ENCODE measurements around the gene GASK1A. TPM values are rescaled to one million over a fixed set of nuclear protein-coding genes. Genes with fewer than 3 reads are reported as not detected.

The GASK1A gene
- total and polyA plus RNA-seq, 2 donors (not counting 1 experiment from before 2014, with no cell fraction given) = 0.14 to 1.8 TPM

- H3K36me3 ChIP-seq (ENCODE audit: control insufficient read depth, insufficient read depth, low read length) = no peaks in the 10 kb centered on the region
- no peaks in the 10 kb centered on the region for H3K4me1 ChIP-seq (ENCODE audit: control insufficient read depth, extremely low read depth, insufficient read depth, low read length)
- no peak overlapping the region for H3K27ac ChIP-seq (ENCODE audit: insufficient read depth, low read length)
- H3K4me3 ChIP-seq (replicated peaks in 1 of 4; ENCODE audit: control extremely low read depth in 1 of 4, insufficient read depth in 1 of 4, low read depth in 3 of 4, low read length in 4 of 4) = no peak overlapping the region
- no peak overlapping the region for H3K4me2 ChIP-seq (ENCODE audit: extremely low read depth, insufficient read depth, low read length)
- no peak for TF ChIP-seq CTCF (conservative IDR thresholded peaks at IDR 0.05 in 1 of 2, IDR thresholded peaks at IDR 0.05 in 1 of 2; ENCODE audit: low read depth in 1 of 2, low read length in 2 of 2)
- TF ChIP-seq EZH2 (IDR thresholded peaks at IDR 0.05; ENCODE audit: low read length, missing control alignments) = no peak
- no peaks in the 10 kb centered on the region for H3K9me3 ChIP-seq (ENCODE audit: control insufficient read depth, insufficient read depth, low read depth, low read length)
- no peaks in the 10 kb centered on the region for H3K79me2 ChIP-seq (ENCODE audit: control insufficient read depth, insufficient read depth, low read length)
- DNase-seq (ENCODE audit: low read depth in 2 of 2) = no peak
- H3K9ac ChIP-seq (ENCODE audit: insufficient read depth, low read length) = no peak overlapping the region
- peaks cover 5% of the 10 kb centered on the region for H3K27me3 ChIP-seq (ENCODE audit: control insufficient read depth, insufficient read depth, low read length)
- no peaks in the 10 kb centered on the region for H4K20me1 ChIP-seq (ENCODE audit: control insufficient read depth, extremely low read depth, insufficient read depth, low read length)
- H2AFZ ChIP-seq (ENCODE audit: low read length) = no peak overlapping the region
Observed at GRCh38 chr3:43034200-43034599, 55.1 kb downstream of the GASK1A start.

GRCh38 chr3:43034911-43035310, 55.8 kb downstream of the GASK1A start:
- H3K27me3 ChIP-seq (ENCODE audit: control insufficient read depth, insufficient read depth, low read length) = peaks cover 5% of the 10 kb centered on the region
- no peak overlapping the region for H2AFZ ChIP-seq (ENCODE audit: low read length)
- DNase-seq (ENCODE audit: low read depth in 2 of 2) = no peak
- H3K4me1 ChIP-seq (ENCODE audit: control insufficient read depth, extremely low read depth, insufficient read depth, low read length) = no peaks in the 10 kb centered on the region
- H3K79me2 ChIP-seq (ENCODE audit: control insufficient read depth, insufficient read depth, low read length) = no peaks in the 10 kb centered on the region
- H3K36me3 ChIP-seq (ENCODE audit: control insufficient read depth, insufficient read depth, low read length) = no peaks in the 10 kb centered on the region
- no peaks in the 10 kb centered on the region for H3K9me3 ChIP-seq (ENCODE audit: control insufficient read depth, insufficient read depth, low read depth, low read length)
- no peak overlapping the region for H3K4me3 ChIP-seq (replicated peaks in 1 of 4; ENCODE audit: control extremely low read depth in 1 of 4, insufficient read depth in 1 of 4, low read depth in 3 of 4, low read length in 4 of 4)
- H3K4me2 ChIP-seq (ENCODE audit: extremely low read depth, insufficient read depth, low read length) = no peak overlapping the region
- TF ChIP-seq EZH2 (IDR thresholded peaks at IDR 0.05; ENCODE audit: low read length, missing control alignments) = no peak
- no peak for TF ChIP-seq CTCF (conservative IDR thresholded peaks at IDR 0.05 in 1 of 2, IDR thresholded peaks at IDR 0.05 in 1 of 2; ENCODE audit: low read depth in 1 of 2, low read length in 2 of 2)
- H4K20me1 ChIP-seq (ENCODE audit: control insufficient read depth, extremely low read depth, insufficient read depth, low read length) = no peaks in the 10 kb centered on the region
- H3K9ac ChIP-seq (ENCODE audit: insufficient read depth, low read length) = no peak overlapping the region
- H3K27ac ChIP-seq (ENCODE audit: insufficient read depth, low read length) = no peak overlapping the region

- H3K9ac ChIP-seq (ENCODE audit: insufficient read depth, low read length) = no peak overlapping the region
- H3K4me1 ChIP-seq (ENCODE audit: control insufficient read depth, extremely low read depth, insufficient read depth, low read length) = no peaks in the 10 kb centered on the region
- no peak overlapping the region for H3K4me2 ChIP-seq (ENCODE audit: extremely low read depth, insufficient read depth, low read length)
- H3K36me3 ChIP-seq (ENCODE audit: control insufficient read depth, insufficient read depth, low read length) = no peaks in the 10 kb centered on the region
- H3K79me2 ChIP-seq (ENCODE audit: control insufficient read depth, insufficient read depth, low read length) = no peaks in the 10 kb centered on the region
- H3K9me3 ChIP-seq (ENCODE audit: control insufficient read depth, insufficient read depth, low read depth, low read length) = no peaks in the 10 kb centered on the region
- TF ChIP-seq EZH2 (IDR thresholded peaks at IDR 0.05; ENCODE audit: low read length, missing control alignments) (no peak), CTCF (conservative IDR thresholded peaks at IDR 0.05 in 1 of 2, IDR thresholded peaks at IDR 0.05 in 1 of 2; ENCODE audit: low read depth in 1 of 2, low read length in 2 of 2) (no peak)
- DNase-seq (ENCODE audit: low read depth in 2 of 2) = no peak
- H3K27me3 ChIP-seq (ENCODE audit: control insufficient read depth, insufficient read depth, low read length) = peaks cover 5% of the 10 kb centered on the region
- no peak overlapping the region for H2AFZ ChIP-seq (ENCODE audit: low read length)
- no peak overlapping the region for H3K27ac ChIP-seq (ENCODE audit: insufficient read depth, low read length)
- H3K4me3 ChIP-seq (replicated peaks in 1 of 4; ENCODE audit: control extremely low read depth in 1 of 4, insufficient read depth in 1 of 4, low read depth in 3 of 4, low read length in 4 of 4) = no peak overlapping the region
- no peaks in the 10 kb centered on the region for H4K20me1 ChIP-seq (ENCODE audit: control insufficient read depth, extremely low read depth, insufficient read depth, low read length)
Observed at GRCh38 chr3:43035801-43036365, 56.8 kb downstream of the GASK1A start.

Measured in fibroblast of lung (primary cell).